Panc1 (cell line): Measurements from ENCODE around the gene MPRIP. TPM values are rescaled to one million over a fixed set of nuclear protein-coding genes. Genes with fewer than 3 reads are reported as not detected.
"Not testable (repeated sequence)": the region's sequence is repeated elsewhere in the genome, so short reads cannot be mapped to it uniquely, and the experiment has no call there.

Source experiments
- ATAC-seq: fragments of 200-7000 bp; cut with Tn5 transposase; 2 replicates; pipeline ENCODE4 v1.9.1; 2020; ENCODE audit warnings: mild to moderate bottlenecking, moderate library complexity
- BruUV-seq: library from RNA; stranded (reverse); fragments of 400-500 nt; replicated peaks from 2 replicates; lab custom pipeline; 2021; lab: Mats Ljungman, UMichigan
- CTCF ChIA-PET: fragments of 300-600 bp; sonication (Branson Sonifier 250); formaldehyde crosslinking; loops from one replicate; lab custom pipeline; 2022; ENCODE audit warnings: antibody characterized with exemption; lab: Charles Lee
- POLR2A ChIA-PET: fragments of 300-600 bp; sonication (Branson Sonifier 250); formaldehyde crosslinking; loops from one replicate; lab custom pipeline; 2022; ENCODE audit warnings: antibody characterized with exemption; lab: Charles Lee
- DNase-seq: peaks from one replicate; pipeline ENCODE4 v3.0.0-alpha.2; 2010; ENCODE audit warnings: low read depth, low spot score
- H3K27ac ChIP-seq: 2 replicates; pipeline ENCODE4 v1.5.1; 2011; ENCODE audit warnings: mild to moderate bottlenecking, low read length, inconsistent platforms
- H3K27me3 ChIP-seq: fragments of 200-500 bp; sonication (Bioruptor generic); 2 replicates; pipeline ENCODE4 v1.6.0; 2014; ENCODE audit warnings: low read length, inconsistent platforms; ENCODE audit not compliant: control insufficient read depth, insufficient read depth
- H3K36me3 ChIP-seq: fragments of 200-500 bp; sonication (Bioruptor generic); 2 replicates; pipeline ENCODE4 v1.5.1; 2014; ENCODE audit warnings: inconsistent platforms, mild to moderate bottlenecking, low read length, moderate library complexity; ENCODE audit not compliant: control insufficient read depth, insufficient read depth
- H3K4me1 ChIP-seq: 2 replicates; pipeline ENCODE4 v1.5.1; 2011; ENCODE audit warnings: inconsistent platforms, mild to moderate bottlenecking, low read length, moderate library complexity; ENCODE audit not compliant: control insufficient read depth, insufficient read depth
- H3K4me3 ChIP-seq, 2 experiments: 2 replicates each; pipeline ENCODE4 v1.5.1; 2011 to 2012; ENCODE audit warnings: low read depth in 2 of 2, low read length in 2 of 2, mild to moderate bottlenecking in 2 of 2, inconsistent platforms in 1 of 2, moderate library complexity in 1 of 2
- H3K9me3 ChIP-seq: fragments of 200-500 bp; sonication (Bioruptor generic); 2 replicates; pipeline ENCODE4 v1.5.1; 2014; ENCODE audit warnings: low read depth, mild to moderate bottlenecking, inconsistent platforms, low read length, moderate library complexity; ENCODE audit not compliant: control insufficient read depth, insufficient read depth
- CTCF ChIP-seq: fragments of 450-650 bp; IDR thresholded peaks from 2 replicates; pipeline ENCODE4 v1.5.1; 2017; ENCODE audit warnings: mild to moderate bottlenecking
- POLR2AphosphoS5 ChIP-seq: IDR thresholded peaks from 2 replicates; pipeline ENCODE4 v1.6.1; 2012; ENCODE audit warnings: mild to moderate bottlenecking, low read depth, low read length, moderate library complexity
- REST ChIP-seq, 2 experiments: IDR thresholded peaks; 2 replicates each; pipeline ENCODE4 v1.6.1; 2011 to 2012; ENCODE audit warnings: low read depth in 2 of 2, control low read depth in 1 of 2, low read length in 1 of 2, mild to moderate bottlenecking in 1 of 2, moderate library complexity in 1 of 2; ENCODE audit not compliant: insufficient read depth in 1 of 2
- SIN3A ChIP-seq: IDR thresholded peaks from 2 replicates; pipeline ENCODE4 v1.6.1; 2012; ENCODE audit warnings: low read depth, mild to moderate bottlenecking, low read length, moderate library complexity, borderline replicate concordance; ENCODE audit not compliant: insufficient read depth
- TCF7L2 ChIP-seq: IDR thresholded peaks from 2 replicates; pipeline ENCODE4 v1.6.1; 2011; ENCODE audit warnings: mild to moderate bottlenecking, low read depth, low read length, inconsistent platforms
- in situ Hi-C: cut with HindIII; loops from 2 replicates; pipeline ENCODE4 v1.10.0; 2016; ENCODE audit warnings: low sequenced_read_pairs, low pct_unique_long_range_greater_than_20kb
- intact Hi-C: fragments of 100-400 bp; cut with micrococcal nuclease; formaldehyde crosslinking; loops from one replicate; pipeline ENCODE4 v1.10.0; 2022; ENCODE audit not compliant: unreplicated experiment
- total RNA-seq: library from RNA; stranded (reverse); gene quantifications from one replicate; pipeline ENCODE4 v1.2.1, GENCODE V29; 2021; ENCODE audit not compliant: unreplicated experiment

The MPRIP gene
- total RNA-seq, 1 experiment from 2014 or later, result 155 TPM

GRCh38 chr17:17182598-17183136 lies 140.4 kb downstream of the MPRIP start:
- H3K9me3 ChIP-seq, result no peaks in the 10 kb centered on the region
- CTCF ChIA-PET, result no interaction called here
- no peaks in the 10 kb centered on the region for H3K36me3 ChIP-seq
- no peaks in the 10 kb centered on the region for H3K4me1 ChIP-seq
- no peaks in the 10 kb centered on the region for H3K27me3 ChIP-seq
- BruUV-seq, result no TSS peak
- no peak overlapping the region for H3K27ac ChIP-seq
- ATAC-seq, result no peak
- in situ Hi-C loops, result no loop called here
- POLR2A ChIA-PET, result no interaction called here
- DNase-seq, result no peak
- no peak overlapping the region for H3K4me3 ChIP-seq
- TF ChIP-seq REST (IDR thresholded peaks at IDR 0.05; ENCODE audit: insufficient read depth in 1 of 2, low read depth in 2 of 2, low read length in 1 of 2), result no peak
- no peak for TF ChIP-seq TCF7L2
- no peak for TF ChIP-seq SIN3A
- no peak for TF ChIP-seq CTCF
- TF ChIP-seq POLR2AphosphoS5, result no peak
- intact Hi-C loops, result no loop called here

GRCh38 chr17:17183744-17184143 lies 141.5 kb downstream of the MPRIP start:
- no peak overlapping the region for H3K27ac ChIP-seq
- intact Hi-C loops (no loop called here), in situ Hi-C loops (no loop called here)
- H3K9me3 ChIP-seq, result no peaks in the 10 kb centered on the region
- H3K4me3 ChIP-seq, result no peak overlapping the region
- ATAC-seq (no peak; the same call in 1 of the 2 replicates), DNase-seq (no peak)
- POLR2A ChIA-PET, result interaction anchor here (0.5 kb wide), 1 partner anchor 208 kb away, joined by 6 read pairs; no protein-coding TSS in a partner anchor
- no peaks in the 10 kb centered on the region for H3K27me3 ChIP-seq
- H3K4me1 ChIP-seq, result no peaks in the 10 kb centered on the region
- no peak for TF ChIP-seq POLR2AphosphoS5
- TF ChIP-seq REST (IDR thresholded peaks at IDR 0.05; ENCODE audit: insufficient read depth in 1 of 2, low read depth in 2 of 2, low read length in 1 of 2), result no peak
- no peak for TF ChIP-seq TCF7L2
- no peak for TF ChIP-seq CTCF
- TF ChIP-seq SIN3A, result no peak
- CTCF ChIA-PET, result no interaction called here
- no peaks in the 10 kb centered on the region for H3K36me3 ChIP-seq
- no TSS peak for BruUV-seq

- H3K4me1 ChIP-seq, H3K27ac ChIP-seq, H3K4me3 ChIP-seq, in situ Hi-C loops, intact Hi-C loops, ATAC-seq, DNase-seq, H3K9me3 ChIP-seq, POLR2A ChIA-PET, CTCF ChIA-PET, H3K27me3 ChIP-seq, H3K36me3 ChIP-seq: not testable (repeated sequence)
- TSS peak; percentile 22 for BruUV-seq
Observed at GRCh38 chr17:17184985-17185757, 142.9 kb downstream of the MPRIP start.
